Fibroblast of mammary gland (primary cell): Measurements from ENCODE around the gene DRGX.

Experiments used
- DNase-seq: peaks from one replicate; pipeline ENCODE4 v3.0.0-alpha.2; 2010; ENCODE audit warnings: low read depth
- H3K4me3 ChIP-seq: 2 replicates; pipeline ENCODE4 v1.5.1; 2011; ENCODE audit warnings: low read depth, mild to moderate bottlenecking, low read length, moderate library complexity; ENCODE audit not compliant: control insufficient read depth
- CTCF ChIP-seq: conservative IDR thresholded peaks from 2 replicates; pipeline ENCODE4 v1.5.1; 2011; ENCODE audit warnings: low read depth, low read length, inconsistent platforms; ENCODE audit not compliant: control insufficient read depth, insufficient read depth

The DRGX gene

GRCh38 chr10:49363309-49364031 is 32.4 kb downstream of the DRGX start:
- H3K4me3 ChIP-seq = no peak overlapping the region
- TF ChIP-seq CTCF = no peak
- no peak for DNase-seq

GRCh38 chr10:49362596-49363260 is 33.2 kb downstream of the DRGX start:
- DNase-seq = no peak
- no peak for TF ChIP-seq CTCF
- H3K4me3 ChIP-seq = no peak overlapping the region

- H3K4me3 ChIP-seq = no peak overlapping the region
- DNase-seq = no peak
Observed at GRCh38 chr10:49361735-49362568, 33.9 kb downstream of the DRGX start.

GRCh38 chr10:49361178-49361554 is 34.7 kb downstream of the DRGX start:
- DNase-seq = no peak
- H3K4me3 ChIP-seq = no peak overlapping the region
- no peak for TF ChIP-seq CTCF

More at GRCh38 chr10:49361735-49362568, 33.9 kb downstream of the DRGX start:
- no peak for TF ChIP-seq CTCF

- no peak overlapping the region for H3K4me3 ChIP-seq
- DNase-seq = no peak
- TF ChIP-seq CTCF = no peak
Observed at GRCh38 chr10:49360271-49361177, 35.4 kb downstream of the DRGX start.
